Stimulated activated CD4-positive, alpha-beta T cell treated with anti-CD3 and anti-CD28 coated beads, Interleukin-12 subunit alpha, Interleukin-12 subunit beta, amount 100 ng/mL, for 24 hours (primary cell): ENCODE data around the gene GJB2.
"Not testable (repeated sequence)": the region's sequence is repeated elsewhere in the genome, so short reads cannot be mapped to it uniquely, and the experiment has no call there.

Experiments
- DNase-seq, 2 experiments: peaks; one replicate each; pipeline ENCODE4 v3.0.0-alpha.2; 2020; ENCODE audit warnings: low read depth in 2 of 2

GJB2 gene

DNA sequence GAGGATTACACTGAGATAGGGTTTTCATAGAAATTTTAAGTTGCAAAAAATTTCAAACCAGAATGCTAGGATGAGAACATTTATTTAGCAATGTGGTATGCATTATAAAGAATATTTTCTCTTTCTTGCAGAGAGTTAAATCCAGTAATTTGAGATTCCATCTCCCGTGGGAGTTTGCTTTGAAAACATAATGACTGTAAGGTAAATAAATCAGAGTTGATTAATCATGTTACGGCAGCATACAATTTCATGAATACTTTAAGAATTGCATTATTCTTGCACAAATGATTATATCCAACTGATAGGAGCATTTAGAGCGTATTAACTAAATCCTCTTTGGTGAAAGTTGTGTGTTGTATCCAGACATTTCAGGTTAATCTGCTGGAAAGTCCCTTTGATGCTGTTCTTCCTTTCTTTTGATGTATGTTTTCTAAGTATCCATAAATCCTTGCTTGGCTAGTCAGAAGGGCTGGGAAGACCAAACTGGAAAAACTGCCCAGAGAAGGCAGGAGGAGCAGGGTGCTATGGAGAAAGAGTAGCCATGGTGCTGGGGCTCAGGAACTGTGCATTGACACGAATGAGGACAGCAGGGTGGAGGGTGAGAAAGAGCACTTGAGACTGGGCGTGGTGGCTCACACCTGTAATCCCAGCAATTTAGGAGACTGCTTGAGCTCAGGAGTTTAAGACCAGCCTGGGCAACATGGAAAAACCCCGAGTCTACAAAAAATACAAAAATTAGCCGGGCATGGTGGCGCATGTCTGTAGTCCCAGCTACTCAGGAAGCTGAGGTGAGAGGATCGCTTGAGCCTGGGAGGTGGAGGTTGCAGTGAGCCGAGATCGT lies 27.1 kb downstream of the GJB2 start:
- no peak for DNase-seq

DNA sequence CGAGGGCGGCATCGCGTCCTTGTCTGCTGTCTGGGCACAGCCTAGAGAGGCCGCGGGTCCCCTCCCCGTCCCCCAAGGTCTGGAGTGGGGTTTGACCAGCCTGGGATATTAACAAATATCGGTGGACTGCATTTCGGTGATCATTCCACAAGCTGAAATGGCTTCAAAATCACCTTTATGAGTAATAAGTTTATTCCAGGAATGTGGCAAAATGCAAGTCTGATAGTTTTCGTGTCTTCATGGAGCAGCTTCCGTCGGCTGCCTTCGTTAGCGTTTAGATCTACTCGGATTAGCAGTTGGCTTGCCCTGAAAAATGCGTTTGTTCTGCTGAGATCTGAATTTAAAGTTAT lies 30.8 kb downstream of the GJB2 start:
- DNase-seq, result no peak

DNA sequence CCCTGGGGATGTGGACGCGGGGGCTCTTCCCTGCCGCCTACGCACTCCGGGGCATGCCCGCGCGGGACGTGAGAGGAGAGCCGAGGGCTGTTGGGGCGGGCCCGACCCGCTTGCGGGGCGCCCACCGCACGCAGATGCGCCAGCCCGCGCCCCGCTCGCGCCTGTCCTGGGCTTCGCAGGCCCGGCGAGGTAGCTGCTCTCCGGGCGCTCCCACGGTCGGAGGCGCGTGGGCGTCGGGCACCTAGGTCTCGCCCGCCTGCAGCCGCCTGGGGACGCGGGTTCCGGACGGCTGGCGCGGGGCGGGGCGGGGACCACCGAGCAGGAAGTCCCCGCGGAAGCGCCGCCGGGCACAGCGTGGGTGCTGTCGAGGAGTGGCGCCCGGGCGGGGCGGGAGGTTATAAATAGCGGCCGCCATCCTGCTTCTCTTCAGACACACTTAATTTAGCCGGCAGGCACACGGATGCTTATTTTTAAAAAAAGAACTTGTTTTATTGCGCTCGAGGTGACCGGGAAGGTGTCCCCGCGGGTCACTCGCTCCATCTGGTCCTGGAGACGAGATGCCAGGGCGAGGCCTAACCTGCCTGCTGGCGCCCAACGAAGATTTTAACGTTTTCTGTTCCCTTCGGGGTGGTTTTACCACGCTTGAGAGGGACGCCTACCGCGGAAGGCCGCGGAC lies 31.3 kb downstream of the GJB2 start:
- DNase-seq, result peak in 1 of 2 experiments; percentile 30

DNA sequence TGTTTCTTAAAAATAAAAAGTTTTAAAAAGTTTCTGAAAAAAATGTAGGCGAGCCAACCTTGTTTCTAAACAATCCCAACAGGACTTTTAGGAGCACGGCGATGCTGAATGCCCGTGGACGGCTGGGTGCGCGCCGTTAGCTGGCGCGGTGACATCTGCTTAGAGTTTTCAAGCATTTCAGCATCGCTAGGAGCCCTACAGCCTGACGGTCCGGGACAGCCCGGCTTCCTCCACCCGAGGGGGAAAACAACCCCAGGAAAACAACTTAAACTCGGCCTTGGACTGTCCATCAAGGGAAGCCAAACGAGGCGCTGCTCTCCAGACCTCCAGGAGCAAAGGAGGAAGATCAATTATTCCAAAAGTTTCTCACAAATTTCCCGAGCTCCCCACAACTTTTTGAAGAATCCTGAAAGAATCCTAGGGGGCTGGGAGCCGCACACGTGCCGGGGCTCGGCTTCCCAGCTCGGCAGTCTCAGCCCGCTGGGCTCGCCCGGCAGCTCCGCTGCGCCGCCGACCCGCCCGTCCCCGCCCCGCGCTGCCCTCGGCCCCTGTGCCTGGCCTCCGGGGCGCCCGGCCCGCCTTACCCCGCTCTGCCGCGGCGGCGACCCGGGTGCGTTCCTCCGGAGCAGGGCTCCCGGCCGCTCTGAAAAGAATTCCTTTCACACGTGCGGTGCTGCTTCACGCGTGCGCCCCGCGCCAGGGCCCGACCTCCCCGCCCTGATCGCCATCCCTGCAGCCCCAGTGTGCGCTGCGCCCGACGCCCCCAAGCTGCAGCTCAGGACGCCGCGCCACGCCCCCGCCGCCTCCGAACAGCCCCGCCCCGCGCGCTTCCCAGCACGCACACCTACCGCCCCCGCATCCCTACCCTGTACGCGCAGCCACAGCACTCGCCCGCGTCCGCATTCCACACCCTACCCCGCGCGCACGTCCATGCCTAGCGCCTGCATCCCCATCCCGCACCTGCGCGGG lies 32.1 kb downstream of the GJB2 start, which contains the start of gene GJA3:
Gene GJA3 (minus strand): TSS at position 747 of the 969 bp plus-strand sequence. CDS start 17,764 bp downstream, outside the sequence.
- peak in 1 of 2 experiments; percentile 46 for DNase-seq

DNA sequence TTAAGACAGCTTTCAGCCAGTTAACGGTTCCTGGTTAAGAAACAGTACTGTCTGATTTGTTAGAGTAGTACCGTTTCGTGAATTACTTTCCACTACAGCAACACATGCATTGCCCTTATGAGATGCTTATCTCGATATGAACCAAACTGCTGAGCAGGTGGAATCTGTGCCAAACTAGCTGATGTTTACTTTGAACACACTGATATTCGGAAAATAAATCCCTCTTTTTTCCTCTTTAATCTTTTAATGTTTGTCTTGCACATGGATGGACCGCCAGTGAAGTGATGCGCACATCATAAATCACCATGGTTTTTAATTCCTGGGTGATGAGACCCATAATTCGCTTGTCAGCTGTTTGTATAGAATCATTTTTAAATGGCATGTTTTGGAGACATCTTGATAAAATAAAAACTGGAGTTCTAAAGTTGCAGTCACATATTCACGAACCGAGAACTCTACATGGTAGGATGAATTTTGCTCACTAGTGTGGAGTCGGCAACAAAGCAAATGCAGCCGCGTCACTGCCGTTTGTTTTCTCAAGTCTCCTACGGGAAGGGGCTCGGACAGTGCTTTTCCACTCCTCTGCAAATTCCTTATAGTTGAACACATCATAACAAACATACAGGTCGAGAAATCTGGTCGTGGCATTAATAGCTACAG lies 33.0 kb downstream of the GJB2 start:
- no peak for DNase-seq

DNA sequence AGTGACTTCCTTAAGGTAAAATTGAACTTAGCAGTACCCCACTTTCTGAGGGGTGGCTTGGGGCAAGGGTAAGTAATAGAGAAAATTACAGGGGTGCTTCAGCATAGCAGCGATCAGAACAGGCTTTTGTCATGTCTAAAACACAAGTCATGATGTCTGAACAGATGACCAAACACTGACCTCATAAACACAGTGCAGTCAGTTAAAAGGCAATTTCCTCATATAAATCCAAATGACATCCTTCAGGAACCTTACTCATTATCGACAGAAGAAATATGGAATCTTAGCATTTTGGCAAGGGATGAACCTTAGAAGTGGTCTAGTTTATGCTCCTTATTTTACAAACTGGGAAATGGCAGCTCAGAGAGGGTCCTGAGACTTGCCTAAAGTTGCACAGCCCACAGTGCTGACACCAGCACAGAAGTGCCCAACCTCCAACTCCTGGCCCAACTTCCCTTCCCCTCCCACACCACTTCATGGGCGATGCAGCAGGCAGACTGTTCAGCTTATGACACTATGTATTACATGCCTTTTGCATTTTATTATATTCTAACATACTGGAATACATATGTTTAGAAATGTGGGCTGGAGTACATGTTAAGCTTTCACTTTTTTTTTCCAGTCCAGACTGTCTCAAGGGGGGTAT lies 35.5 kb downstream of the GJB2 start:
- no peak for DNase-seq

DNA sequence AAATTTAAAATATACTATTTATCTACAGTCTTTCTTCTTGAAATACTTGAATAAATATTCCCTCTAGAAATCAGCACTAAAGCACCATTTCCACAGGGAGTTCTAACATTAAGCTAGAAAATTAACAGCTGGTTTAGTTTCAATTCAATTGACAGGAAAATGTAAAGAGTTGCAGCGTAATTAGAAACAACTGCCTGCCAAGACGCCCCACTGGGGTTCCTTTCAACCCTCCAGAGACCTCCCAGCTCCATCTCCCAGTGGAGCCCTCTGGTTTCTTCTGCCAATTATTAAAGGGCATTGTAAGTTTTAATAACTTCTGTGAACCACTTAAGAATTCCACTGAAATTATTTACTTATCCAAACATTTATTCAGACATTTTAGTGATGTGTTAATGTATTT lies 36.0 kb downstream of the GJB2 start:
- no peak for DNase-seq

DNA sequence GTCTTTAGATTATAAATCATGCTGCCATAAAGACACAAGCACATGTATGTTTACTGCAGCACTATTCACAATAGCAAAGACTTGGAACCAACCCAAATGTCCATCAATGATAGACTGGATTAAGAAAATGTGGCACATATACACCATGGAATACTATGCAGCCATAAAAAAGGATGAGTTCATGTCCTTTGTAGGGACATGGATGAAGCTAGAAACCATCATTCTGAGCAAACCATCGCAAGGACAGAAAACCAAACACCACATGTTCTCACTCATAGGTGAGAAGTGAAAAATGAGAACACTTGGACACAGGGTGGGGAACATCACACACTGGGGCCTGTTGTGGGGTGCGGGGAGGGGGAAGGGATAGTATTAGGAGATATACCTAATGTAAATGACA lies 39.4 kb downstream of the GJB2 start:
- DNase-seq, result not testable (repeated sequence)

DNA sequence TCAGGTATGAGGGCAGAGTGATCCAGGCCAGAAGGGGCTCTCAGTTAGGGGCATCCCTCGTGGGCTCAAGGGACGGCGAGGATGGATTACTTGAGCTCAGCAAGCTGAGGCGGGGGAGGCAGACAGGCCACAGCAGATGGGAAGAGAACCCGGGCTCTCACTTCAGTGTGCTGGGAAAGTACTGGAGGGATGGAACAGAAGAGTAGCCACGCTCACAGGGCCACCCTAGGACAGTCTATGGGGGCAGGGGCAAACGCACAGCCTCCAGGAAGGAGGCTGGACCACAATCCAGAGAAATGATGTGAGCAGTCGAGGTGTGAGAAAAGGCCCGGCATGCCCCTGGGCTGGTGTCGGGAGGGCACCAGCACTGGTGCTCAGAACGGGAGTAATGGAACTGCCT lies 41.1 kb downstream of the GJB2 start:
- DNase-seq, result no peak

DNA sequence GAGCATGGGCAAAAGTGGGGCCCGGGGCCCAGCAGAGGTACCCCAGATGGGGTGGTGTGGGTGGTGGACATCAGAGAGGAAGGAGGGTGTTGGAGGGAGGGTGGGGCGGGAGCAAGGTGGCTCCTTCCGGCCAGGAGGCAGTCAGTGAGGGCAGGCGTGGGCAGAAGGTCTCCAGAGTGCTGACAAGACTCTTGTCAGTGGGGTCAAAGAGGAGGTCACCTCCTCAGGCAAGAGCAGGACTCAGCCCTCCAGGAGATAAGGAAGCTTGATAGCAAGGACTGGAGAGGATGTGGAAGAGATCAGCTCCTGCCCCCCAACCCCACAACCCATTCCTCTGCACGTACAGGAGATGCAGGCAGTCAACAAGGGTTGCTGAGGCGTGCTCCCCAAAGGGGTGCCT lies 41.7 kb downstream of the GJB2 start:
- no peak for DNase-seq

DNA sequence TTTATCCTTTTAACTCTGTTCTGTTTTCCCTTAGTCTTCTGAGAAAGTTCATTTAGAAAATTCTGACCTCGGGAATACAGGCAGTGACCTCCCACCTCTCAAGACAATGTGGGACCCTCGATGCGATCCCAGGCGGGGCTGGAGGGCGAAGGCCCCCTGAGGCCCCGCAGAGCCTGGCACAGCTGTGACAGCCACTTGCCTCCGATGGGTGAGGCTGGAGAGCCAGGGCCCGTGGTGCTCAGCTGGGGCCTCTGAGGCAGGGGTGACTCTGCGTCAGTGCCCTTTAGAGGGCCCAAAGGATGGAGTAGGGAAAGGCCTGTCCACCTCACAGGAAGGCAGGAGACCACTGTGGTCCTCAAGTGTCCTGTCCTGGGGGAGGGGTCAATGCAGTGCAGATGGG lies 42.2 kb downstream of the GJB2 start:
- DNase-seq, result no peak

DNA sequence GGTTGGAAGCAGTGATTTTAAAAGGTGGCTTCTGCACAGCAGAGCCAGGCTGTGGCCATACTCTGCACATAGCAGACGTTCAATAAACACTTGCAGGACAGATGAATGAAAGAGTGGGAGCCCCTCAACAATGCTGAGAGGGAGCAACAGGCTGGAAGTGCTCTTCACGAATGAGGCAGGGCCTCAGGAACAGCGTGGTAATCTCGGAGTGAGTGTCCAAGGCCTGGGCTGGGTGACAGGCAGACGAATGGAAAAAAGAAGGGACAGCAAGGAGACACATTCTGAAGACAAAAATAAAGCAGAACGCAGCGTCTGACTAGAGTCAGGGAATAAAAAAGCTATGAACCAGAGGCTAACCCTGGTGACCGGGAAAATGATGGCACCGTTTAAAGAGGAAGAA lies 43.0 kb downstream of the GJB2 start:
- DNase-seq, result no peak

DNA sequence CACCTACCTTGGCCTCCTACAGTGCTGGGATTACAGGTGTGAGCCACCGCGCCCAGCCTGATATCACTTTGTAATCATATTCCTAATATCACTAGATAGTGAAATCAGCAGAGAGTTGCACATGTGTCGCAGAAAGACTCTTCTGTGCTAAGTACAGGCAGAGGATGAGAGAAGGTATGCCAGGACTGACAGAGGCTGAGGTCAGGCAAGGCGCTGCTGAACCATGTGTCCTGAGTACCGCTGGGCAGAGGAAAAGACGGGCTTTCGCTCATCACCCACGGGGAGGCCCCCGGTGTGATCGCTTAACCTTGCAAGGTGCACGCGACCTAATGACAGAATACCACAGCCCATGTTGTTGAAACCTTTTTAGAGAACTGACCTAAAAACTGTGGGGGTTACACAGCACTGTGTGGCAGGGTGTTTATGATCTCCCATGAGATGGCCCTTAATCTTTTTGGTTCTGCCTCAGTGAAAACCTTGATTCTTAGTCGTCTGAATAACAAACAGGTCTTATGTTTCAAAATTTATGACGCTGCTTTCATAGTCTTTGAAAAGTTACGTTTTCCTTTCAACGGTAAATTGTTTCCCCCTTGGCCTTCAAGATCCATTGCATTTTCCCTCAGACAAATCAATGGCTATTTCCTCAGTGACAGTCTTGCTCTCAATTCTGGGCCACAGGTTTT lies 44.1 kb downstream of the GJB2 start:
- no peak for DNase-seq

DNA sequence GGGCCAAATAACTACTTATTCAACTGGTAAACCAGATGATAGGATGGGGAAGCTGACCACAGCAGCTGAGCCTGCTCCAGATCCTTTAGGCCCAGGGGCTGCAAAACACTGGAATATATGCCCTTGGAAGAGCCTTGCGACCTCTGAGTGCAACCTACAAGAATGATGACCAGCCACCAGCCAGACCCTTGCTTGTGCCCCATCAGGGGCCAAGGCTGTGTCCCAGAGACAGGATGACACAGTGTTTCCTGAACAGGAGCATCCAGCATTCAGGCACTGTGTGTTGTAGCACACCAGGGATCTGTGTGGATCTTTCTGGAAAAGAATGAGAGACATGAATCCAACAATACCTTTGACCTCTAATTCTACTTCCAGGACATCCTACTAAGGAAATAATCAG lies 46.4 kb downstream of the GJB2 start:
- DNase-seq, result no peak

DNA sequence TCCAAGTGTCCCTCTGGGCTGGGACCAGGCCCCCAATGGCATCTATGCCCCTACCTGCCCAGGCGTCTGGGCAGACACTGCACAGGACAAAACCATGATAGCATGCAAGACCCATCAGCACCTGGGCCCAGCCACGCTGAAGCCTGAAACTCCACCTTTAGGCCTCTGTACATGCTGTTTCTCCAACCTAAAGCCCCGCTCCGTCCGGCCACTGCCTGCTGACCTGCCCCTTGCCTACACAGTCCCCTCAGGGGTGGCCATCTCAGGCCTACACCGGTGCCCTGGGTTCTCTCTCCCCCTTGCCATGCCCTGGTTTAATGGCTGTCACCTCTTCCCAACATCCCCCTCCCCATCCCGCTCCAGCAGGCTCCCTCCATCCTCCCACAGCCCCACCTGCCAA lies 47.2 kb downstream of the GJB2 start:
- no peak for DNase-seq

DNA sequence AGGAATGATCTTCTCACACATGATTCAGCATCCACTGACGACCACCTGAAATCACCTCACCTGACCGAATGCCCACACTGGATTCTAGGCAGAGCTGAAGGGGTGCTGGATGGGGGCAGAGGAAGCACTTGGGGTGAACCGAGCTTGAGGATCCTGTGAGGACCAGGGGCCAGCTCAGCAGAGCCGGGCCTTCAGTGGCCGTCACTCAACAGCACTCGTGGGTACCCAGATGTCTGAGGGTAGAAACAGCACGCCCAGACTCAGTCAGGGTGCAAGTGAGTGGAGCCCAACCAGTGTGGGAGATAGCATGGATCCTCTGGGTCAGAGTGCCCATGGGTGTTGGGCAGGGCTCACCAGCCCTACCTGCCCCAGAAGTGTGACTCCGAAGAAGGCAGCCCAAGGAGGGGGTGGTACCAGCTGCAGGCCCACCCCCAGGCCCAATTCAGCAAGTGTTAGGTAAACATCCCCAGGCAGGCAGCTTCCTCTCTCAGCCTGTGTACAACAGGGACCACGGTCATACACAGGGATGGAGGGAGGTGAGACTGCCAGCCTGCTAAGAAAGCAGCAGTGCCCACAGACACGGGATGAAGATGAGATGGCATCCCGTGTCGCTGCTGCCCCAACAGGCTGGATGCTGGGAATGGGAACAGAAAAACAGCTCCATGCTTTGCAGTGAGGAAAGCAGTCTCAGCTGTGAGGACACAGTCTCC lies 48.4 kb downstream of the GJB2 start:
- DNase-seq, result no peak

DNA sequence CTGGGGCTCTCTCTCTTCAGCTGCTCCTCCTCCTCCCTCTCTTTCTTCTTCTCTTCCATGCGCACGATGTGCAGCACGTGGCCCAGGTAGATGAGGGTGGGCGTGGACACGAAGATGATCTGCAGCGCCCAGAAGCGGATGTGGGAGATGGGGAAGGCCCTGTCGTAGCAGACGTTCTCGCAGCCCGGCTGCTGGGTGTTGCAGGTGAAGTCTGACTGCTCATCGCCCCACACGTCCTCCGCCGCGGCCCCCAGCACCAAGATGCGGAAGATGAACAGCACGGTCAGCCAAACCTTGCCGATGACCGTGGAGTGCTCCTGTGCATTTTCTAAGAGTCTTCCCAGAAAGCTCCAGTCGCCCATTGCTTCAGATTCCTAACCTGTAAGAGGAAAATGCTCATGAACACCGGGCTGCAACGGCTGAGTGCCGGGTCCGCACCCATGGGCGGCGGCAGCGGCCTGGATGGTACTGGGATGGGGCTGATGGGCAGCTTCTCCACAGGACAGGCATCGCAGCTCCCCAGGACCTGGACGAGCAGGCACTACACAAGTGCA lies 49.7 kb downstream of the GJB2 start:
- no peak for DNase-seq

DNA sequence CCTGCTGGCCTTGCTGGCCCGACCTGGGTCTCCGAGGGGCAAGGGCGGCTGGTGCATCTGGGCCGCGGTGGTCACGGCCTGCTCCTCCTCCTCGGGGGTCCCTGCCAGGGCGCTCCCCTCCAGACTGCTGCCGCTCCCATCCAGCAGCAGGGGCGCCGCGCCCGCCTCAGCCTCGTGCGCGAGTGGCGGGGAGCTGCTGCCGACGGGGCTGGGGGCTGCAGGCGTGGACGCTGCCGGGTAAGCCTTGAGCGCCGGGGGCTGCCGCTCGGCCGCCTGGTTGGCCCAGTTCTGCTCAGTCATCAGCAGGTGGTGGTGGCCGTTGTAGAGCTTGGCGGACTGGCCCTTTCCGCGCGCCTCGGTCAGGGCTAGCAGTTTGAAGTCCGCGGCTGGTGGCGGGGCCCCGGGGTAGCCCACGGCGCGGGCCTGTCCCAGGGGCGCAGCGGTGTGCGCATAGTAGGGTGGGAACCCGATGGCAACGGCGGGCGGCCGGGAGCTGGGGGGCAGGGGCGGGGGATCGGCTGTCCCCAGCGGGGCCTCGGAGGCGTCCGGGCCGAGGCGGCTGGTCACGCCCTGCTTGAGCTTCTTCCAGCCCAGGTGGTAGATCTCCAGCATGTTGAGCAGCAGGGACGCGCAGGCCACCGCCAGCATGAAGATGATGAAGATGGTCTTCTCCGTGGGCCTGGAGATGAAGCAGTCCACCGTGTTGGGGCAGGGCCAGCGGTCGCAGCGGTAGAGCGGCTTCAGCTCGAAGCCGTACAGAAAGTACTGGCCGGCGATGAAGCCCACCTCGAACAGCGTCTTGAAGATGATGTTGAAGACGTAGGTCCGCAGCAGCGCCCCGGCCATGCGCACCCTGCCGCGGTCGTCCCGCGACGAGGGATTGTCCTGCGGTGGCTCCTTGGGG lies 50.5 kb downstream of the GJB2 start:
- DNase-seq, result no peak
